GM12878 (cell line): ENCODE measurements around the gene POP5. TPM values are rescaled to one million over a fixed set of nuclear protein-coding genes. Genes with fewer than 3 reads are reported as not detected.

Source experiments
- BHLHE40 ChIP-seq, 2 experiments: fragments of 450-650 bp in 1 of 2; IDR thresholded peaks; 2 replicates each; pipeline ENCODE4 v1.6.1; 2011 to 2017; ENCODE audit warnings: low read depth in 2 of 2, borderline replicate concordance in 1 of 2, improper control_type of control experiment in 1 of 2, low read length in 1 of 2, mild to moderate bottlenecking in 1 of 2
- BMI1 ChIP-seq: fragments of 450-650 bp; IDR thresholded peaks from 2 replicates; pipeline ENCODE4 v1.6.1; 2016; ENCODE audit warnings: mild to moderate bottlenecking, moderate library complexity, borderline replicate concordance
- CBX5 ChIP-seq: sonication (generic); IDR thresholded peaks from 2 replicates; pipeline ENCODE4 v1.6.1; 2016; ENCODE audit warnings: low read depth, moderate library complexity, mild to moderate bottlenecking, inconsistent platforms
- CEBPB ChIP-seq, 2 experiments: fragments of 150-350 bp in 1 of 2; IDR thresholded peaks; 2 replicates each; pipeline ENCODE4 v1.6.1; 2012 to 2014; ENCODE audit warnings: low read depth in 2 of 2, low read length in 2 of 2, borderline replicate concordance in 1 of 2, inconsistent platforms in 1 of 2
- CHD4 ChIP-seq: fragments of 200-600 bp; sonication (generic); IDR thresholded peaks from 2 replicates; pipeline ENCODE4 v1.6.1; 2016; ENCODE audit warnings: mild to moderate bottlenecking
- E4F1 ChIP-seq: fragments of 450-650 bp; IDR thresholded peaks from 2 replicates; pipeline ENCODE4 v1.6.1; 2018; ENCODE audit warnings: borderline replicate concordance, mild to moderate bottlenecking; ENCODE audit not compliant: partially characterized antibody
- GABPA ChIP-seq: IDR thresholded peaks from 2 replicates; pipeline ENCODE4 v1.6.1; 2014; ENCODE audit warnings: antibody characterized with exemption, low read depth, mild to moderate bottlenecking, inconsistent platforms
- HDAC6 ChIP-seq: fragments of 200-600 bp; sonication (generic); IDR thresholded peaks from one replicate; pipeline ENCODE4 v1.8.0; 2017; ENCODE audit warnings: antibody characterized with exemption; ENCODE audit not compliant: unreplicated experiment
- JUND ChIP-seq: IDR thresholded peaks from 2 replicates; pipeline ENCODE4 v1.6.1; 2012; ENCODE audit warnings: low read depth, mild to moderate bottlenecking, low read length, improper control_type of control experiment, moderate library complexity
- NBN ChIP-seq: fragments of 450-650 bp; IDR thresholded peaks from 2 replicates; pipeline ENCODE4 v1.6.1; 2016
- NFYB ChIP-seq: IDR thresholded peaks from 2 replicates; pipeline ENCODE4 v1.6.1; 2011; ENCODE audit warnings: low read depth, mild to moderate bottlenecking, low read length, improper control_type of control experiment, moderate library complexity; ENCODE audit not compliant: insufficient read depth
- NR2C2 ChIP-seq: IDR thresholded peaks from 2 replicates; pipeline ENCODE4 v1.6.1; 2011; ENCODE audit warnings: borderline replicate concordance, low read depth; ENCODE audit not compliant: control insufficient read depth, insufficient read length
- RELA ChIP-seq: fragments of 450-650 bp; IDR thresholded peaks from 2 replicates; pipeline ENCODE4 v1.8.0; 2014; ENCODE audit warnings: borderline replicate concordance; ENCODE audit not compliant: partially characterized antibody
- SP1 ChIP-seq: IDR thresholded peaks from one replicate; pipeline ENCODE4 v1.6.1; 2011; ENCODE audit warnings: low read depth, low read length
- SUPT20H ChIP-seq: IDR thresholded peaks from 2 replicates; pipeline ENCODE4 v1.6.1; 2011; ENCODE audit warnings: low read depth, mild to moderate bottlenecking, low read length, moderate library complexity, borderline replicate concordance; ENCODE audit not compliant: control insufficient read depth
- TARDBP ChIP-seq: IDR thresholded peaks from 2 replicates; pipeline ENCODE4 v1.6.1; 2016; ENCODE audit warnings: borderline replicate concordance
- polyA plus RNA-seq, 11 experiments: library from polyadenylated mRNA; depleted of rRNA in 4 of 11; unstranded in 6 of 11; stranded (reverse) in 5 of 11; fragments of >200 nt; fragmentation: Nextera tagmentation in 4 of 11; fragmentation: Illumina TruSeq in 1 of 11; extraction: Ambion mirVana in 4 of 11; extraction: Trizol in 1 of 11; gene quantifications; 1 replicate in 1 of 11; 2 replicates in 10 of 11; pipeline versions ENCODE4 v1.2.1 to v1.2.3, GENCODE V29; 2011 to 2016; ENCODE audit warnings: inconsistent platforms in 2 of 11, missing spikeins in 2 of 11, low read depth in 1 of 11
- total RNA-seq, 4 experiments: library from RNA; depleted of rRNA in 3 of 4; stranded (reverse); fragments of >200 nt in 3 of 4; fragmentation: Illumina TruSeq in 1 of 4; extraction: Trizol in 1 of 4; gene quantifications; 2 replicates each; pipeline versions ENCODE4 v1.2.1 to v1.2.3, GENCODE V29; 2013 to 2021
- TF ChIP-seq, protein P1 (sequence below): fragments of 450-650 bp; IDR thresholded peaks from 2 replicates; pipeline ENCODE4 v1.6.1; 2017; ENCODE audit warnings: mild to moderate bottlenecking
- TF ChIP-seq, protein P2 (sequence below): fragments of 450-650 bp; IDR thresholded peaks from 2 replicates; pipeline ENCODE4 v1.6.1; 2016; ENCODE audit warnings: mild to moderate bottlenecking, moderate library complexity, borderline replicate concordance
- TF ChIP-seq, protein P3 (sequence below): IDR thresholded peaks from 2 replicates; pipeline ENCODE4 v1.6.1; 2012; ENCODE audit warnings: low read depth, low read length, improper control_type of control experiment

The POP5 gene
- total and polyA plus RNA-seq, 10 of the 15 experiments (the other 5 are each of a cell fraction or from before 2014, with no cell fraction given), result 50.3 to 234 (median 83.7) TPM

DNA sequence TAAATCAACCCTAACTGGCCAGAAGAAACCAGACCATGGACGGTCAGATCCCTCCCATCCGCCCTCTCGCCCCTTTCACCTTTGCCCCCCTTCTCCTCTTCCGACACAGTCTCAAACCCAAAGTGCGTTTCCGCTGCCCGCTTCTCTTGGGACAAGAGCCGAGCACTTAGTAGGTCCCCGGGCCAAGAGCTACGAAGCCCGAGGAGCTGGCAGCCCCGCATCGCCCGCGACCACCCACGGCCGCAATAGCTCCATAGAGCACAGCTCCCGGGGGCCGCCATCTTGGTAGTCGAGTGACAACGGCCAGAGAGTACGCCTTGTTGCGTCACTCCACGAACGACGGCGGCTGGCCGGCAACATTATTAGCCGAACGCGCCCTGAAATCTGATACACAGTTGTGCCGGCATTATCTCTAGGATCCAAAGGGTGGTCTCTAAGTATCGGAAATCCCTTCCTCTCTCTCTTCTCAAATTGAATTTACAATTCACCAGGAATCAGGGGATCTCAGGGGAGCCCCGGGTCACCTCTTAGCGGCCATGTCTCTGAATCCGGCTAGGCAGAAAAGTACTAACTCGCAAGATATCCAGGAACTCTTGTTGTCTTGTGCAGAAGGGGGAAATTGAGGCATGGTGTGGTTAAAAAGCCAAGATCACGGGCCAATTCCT is 52.2 kb downstream of the POP5 start, which contains the start of gene COQ5 (continued):
- TF ChIP-seq, protein P1, sequence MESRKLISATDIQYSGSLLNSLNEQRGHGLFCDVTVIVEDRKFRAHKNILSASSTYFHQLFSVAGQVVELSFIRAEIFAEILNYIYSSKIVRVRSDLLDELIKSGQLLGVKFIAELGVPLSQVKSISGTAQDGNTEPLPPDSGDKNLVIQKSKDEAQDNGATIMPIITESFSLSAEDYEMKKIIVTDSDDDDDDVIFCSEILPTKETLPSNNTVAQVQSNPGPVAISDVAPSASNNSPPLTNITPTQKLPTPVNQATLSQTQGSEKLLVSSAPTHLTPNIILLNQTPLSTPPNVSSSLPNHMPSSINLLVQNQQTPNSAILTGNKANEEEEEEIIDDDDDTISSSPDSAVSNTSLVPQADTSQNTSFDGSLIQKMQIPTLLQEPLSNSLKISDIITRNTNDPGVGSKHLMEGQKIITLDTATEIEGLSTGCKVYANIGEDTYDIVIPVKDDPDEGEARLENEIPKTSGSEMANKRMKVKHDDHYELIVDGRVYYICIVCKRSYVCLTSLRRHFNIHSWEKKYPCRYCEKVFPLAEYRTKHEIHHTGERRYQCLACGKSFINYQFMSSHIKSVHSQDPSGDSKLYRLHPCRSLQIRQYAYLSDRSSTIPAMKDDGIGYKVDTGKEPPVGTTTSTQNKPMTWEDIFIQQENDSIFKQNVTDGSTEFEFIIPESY, result no peak
- TF ChIP-seq SP1, result peak; percentile 38
- TF ChIP-seq HDAC6, result no peak
- TF ChIP-seq JUND, result no peak
- TF ChIP-seq, protein P2, sequence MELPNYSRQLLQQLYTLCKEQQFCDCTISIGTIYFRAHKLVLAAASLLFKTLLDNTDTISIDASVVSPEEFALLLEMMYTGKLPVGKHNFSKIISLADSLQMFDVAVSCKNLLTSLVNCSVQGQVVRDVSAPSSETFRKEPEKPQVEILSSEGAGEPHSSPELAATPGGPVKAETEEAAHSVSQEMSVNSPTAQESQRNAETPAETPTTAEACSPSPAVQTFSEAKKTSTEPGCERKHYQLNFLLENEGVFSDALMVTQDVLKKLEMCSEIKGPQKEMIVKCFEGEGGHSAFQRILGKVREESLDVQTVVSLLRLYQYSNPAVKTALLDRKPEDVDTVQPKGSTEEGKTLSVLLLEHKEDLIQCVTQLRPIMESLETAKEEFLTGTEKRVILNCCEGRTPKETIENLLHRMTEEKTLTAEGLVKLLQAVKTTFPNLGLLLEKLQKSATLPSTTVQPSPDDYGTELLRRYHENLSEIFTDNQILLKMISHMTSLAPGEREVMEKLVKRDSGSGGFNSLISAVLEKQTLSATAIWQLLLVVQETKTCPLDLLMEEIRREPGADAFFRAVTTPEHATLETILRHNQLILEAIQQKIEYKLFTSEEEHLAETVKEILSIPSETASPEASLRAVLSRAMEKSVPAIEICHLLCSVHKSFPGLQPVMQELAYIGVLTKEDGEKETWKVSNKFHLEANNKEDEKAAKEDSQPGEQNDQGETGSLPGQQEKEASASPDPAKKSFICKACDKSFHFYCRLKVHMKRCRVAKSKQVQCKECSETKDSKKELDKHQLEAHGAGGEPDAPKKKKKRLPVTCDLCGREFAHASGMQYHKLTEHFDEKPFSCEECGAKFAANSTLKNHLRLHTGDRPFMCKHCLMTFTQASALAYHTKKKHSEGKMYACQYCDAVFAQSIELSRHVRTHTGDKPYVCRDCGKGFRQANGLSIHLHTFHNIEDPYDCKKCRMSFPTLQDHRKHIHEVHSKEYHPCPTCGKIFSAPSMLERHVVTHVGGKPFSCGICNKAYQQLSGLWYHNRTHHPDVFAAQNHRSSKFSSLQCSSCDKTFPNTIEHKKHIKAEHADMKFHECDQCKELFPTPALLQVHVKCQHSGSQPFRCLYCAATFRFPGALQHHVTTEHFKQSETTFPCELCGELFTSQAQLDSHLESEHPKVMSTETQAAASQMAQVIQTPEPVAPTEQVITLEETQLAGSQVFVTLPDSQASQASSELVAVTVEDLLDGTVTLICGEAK, result peak; percentile 30; the same call in 1 of the 2 replicates
- TF ChIP-seq BHLHE40 (IDR thresholded peaks at IDR 0.05; ENCODE audit: borderline replicate concordance in 1 of 2, low read depth in 2 of 2, low read length in 1 of 2), result peak in 1 of 2 experiments; percentile 55; a peak in 2 of 4 replicates
- no peak for TF ChIP-seq SUPT20H
- TF ChIP-seq, protein P3, sequence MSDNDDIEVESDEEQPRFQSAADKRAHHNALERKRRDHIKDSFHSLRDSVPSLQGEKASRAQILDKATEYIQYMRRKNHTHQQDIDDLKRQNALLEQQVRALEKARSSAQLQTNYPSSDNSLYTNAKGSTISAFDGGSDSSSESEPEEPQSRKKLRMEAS, result no peak
- TF ChIP-seq GABPA, result no peak
- TF ChIP-seq CBX5, result no peak
- peak; percentile 15; the same call in 1 of the 2 replicates for TF ChIP-seq TARDBP
- TF ChIP-seq NFYB, result no peak
- peak; percentile 92 for TF ChIP-seq NBN
- TF ChIP-seq RELA, result peak; percentile 44
- TF ChIP-seq CHD4, result no peak
- no peak for TF ChIP-seq NR2C2
- TF ChIP-seq E4F1, result no peak
- peak in 1 of 2 experiments; percentile 69; a peak in 2 of 4 replicates for TF ChIP-seq CEBPB (IDR thresholded peaks at IDR 0.05; ENCODE audit: borderline replicate concordance in 1 of 2, low read depth in 2 of 2, low read length in 2 of 2)
- no peak for TF ChIP-seq BMI1
